HEK293T (cell line): ENCODE data around the gene TMEM35B.

Source experiments
- BHLHE40 ChIP-seq: fragments of 450-650 bp; IDR thresholded peaks from 2 replicates; pipeline ENCODE4 v1.6.1; 2016; ENCODE audit warnings: mild to moderate bottlenecking, moderate library complexity, borderline replicate concordance
- ELF4 ChIP-seq: fragments of 450-650 bp; IDR thresholded peaks from 2 replicates; pipeline ENCODE4 v1.6.1; 2017; ENCODE audit warnings: antibody characterized with exemption
- FOXA1 ChIP-seq: fragments of 450-650 bp; IDR thresholded peaks from 2 replicates; pipeline ENCODE4 v1.6.1; 2016; ENCODE audit warnings: mild to moderate bottlenecking
- FOXK2 ChIP-seq: fragments of 450-650 bp; IDR thresholded peaks from 2 replicates; pipeline ENCODE4 v1.6.1; 2016; ENCODE audit warnings: mild to moderate bottlenecking
- HDGF ChIP-seq: fragments of 450-650 bp; IDR thresholded peaks from 2 replicates; pipeline ENCODE4 v1.6.1; 2017; ENCODE audit warnings: antibody characterized with exemption, borderline replicate concordance
- LEF1 ChIP-seq: fragments of 450-650 bp; IDR thresholded peaks from 2 replicates; pipeline ENCODE4 v1.6.1; 2017; ENCODE audit warnings: mild to moderate bottlenecking, borderline replicate concordance
- PKNOX1 ChIP-seq: fragments of 450-650 bp; IDR thresholded peaks from 2 replicates; pipeline ENCODE4 v1.6.1; 2016
- SUZ12 ChIP-seq: fragments of 450-650 bp; IDR thresholded peaks from 2 replicates; pipeline ENCODE4 v1.6.1; 2016; ENCODE audit warnings: mild to moderate bottlenecking
- TARDBP ChIP-seq: fragments of 450-650 bp; IDR thresholded peaks from 2 replicates; pipeline ENCODE4 v1.6.1; 2016

DNA sequence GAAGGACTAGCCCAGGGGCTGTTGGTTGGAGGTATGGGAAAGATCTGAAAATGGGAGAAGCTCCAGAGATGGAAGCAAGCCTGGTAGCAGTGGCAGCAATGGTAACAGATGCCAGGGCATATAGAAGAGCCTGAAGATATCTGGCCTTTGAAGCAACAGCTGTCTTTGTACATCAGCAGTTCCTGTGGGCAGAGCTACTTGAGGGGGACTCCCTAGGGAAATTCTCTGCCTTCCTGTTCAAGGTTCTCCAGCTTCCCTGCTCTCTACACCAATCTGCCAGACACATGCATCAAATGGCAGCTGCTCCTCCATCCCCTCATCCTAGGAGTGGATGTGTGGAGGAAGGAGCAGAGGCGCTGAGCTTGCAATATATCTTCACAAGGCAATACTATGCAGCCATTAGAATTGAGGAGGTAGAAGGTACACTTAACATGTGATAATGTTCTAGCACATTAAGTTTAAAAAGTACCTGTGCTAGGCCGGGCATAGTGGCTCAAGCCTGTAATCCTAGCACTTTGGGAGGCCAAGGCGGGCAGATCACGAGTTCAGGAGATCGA is 2.2 kb downstream of the TMEM35B start:
- TF ChIP-seq BHLHE40 (no peak), LEF1 (no peak), PKNOX1 (no peak), TARDBP (no peak), HDGF (no peak), SUZ12 (no peak), FOXK2 (no peak), ELF4 (no peak), FOXA1 (no peak)
